ENCODE results near the gene ZNF674.
"Not testable (repeated sequence)": the region's sequence is repeated elsewhere in the genome, so short reads cannot be mapped to it uniquely, and the experiment has no call there.

Gene ZNF674

GRCh38 chrX:46463682-46464081 lies 81.5 kb downstream of the ZNF674 start:
- DNase-seq (ENCODE audit: low read depth) = no peak

- DNase-seq (ENCODE audit: low read depth) = no peak
Observed at GRCh38 chrX:46461660-46462191, 83.5 kb downstream of the ZNF674 start.

DNA sequence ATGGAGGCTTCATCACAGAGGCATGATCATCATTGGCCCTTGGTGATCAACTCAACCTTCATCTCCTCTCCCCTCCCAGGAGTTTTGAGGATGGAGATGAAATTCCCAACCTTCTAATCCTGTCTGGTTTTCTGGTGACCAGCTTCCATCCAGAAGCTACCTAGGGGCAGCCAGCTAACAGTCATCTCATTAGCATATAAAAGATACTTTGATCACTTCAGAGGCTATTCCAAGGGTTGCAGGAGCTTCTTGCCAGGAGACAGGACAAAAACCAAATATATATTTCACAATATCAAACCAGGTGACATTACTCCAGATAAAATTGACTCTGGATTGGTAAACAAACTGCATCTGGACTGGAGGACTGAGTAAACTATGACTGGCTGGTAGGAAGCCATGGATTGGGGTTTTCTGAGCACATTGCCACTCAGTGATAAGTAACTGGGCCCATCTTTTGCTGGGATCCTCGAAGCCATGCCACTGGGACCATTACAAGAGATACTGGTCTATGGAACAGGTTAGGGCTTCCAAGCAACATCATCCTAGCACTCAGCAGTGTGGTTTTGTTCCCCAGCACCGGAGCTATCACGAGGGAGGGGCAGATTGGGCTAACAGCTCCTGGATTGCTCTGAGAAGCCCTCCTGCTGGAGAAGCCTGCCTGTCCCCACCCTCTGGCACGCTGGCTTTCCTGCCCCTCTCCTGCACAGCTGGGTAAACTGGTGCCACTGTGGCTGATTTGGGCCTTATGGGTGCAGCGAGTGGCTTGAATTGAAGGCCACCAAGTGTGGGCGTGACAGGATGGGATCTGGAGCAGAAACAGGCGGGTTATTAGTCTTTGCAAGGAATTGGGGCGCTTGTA lies 84.2 kb downstream of the ZNF674 start:
- not testable (repeated sequence) for DNase-seq (ENCODE audit: low read depth)

GRCh38 chrX:46459603-46460002 lies 85.6 kb downstream of the ZNF674 start:
- DNase-seq (ENCODE audit: low read depth) = no peak

- DNase-seq (ENCODE audit: low read depth) = no peak
Observed at GRCh38 chrX:46456125-46456922, 88.9 kb downstream of the ZNF674 start.

Data from ELR (cell line).